ENCODE measurements around the gene C2orf49. TPM values are rescaled to one million over a fixed set of nuclear protein-coding genes. Genes with fewer than 3 reads are reported as not detected.
A peak's percentile ranks its signal among the peaks of the same experiment; 100 is the strongest.

Gene C2orf49
- total and polyA plus RNA-seq, 8 donors, result 6.3 to 22.0 (median 11.0) TPM

- no peaks in the 10 kb centered on the region for H3K27me3 ChIP-seq
- peak overlapping the region; percentile 71 to 93 (median 85) for H3K27ac ChIP-seq
- H3K9me3 ChIP-seq, result no peaks in the 10 kb centered on the region
- 63 to 76% (median 66%) methylated on average over 14 of the region's 14 CpGs for WGBS, 5 donors
- H3K4me3 ChIP-seq, result no peak overlapping the region
- peaks cover 11 to 66% (median 34%) of the 10 kb centered on the region in 4 donors for H3K36me3 ChIP-seq
- no peak for DNase-seq
- peaks cover 62 to 100% (median 75%) of the 10 kb centered on the region in 4 donors for H3K4me1 ChIP-seq
- TF ChIP-seq CTCF (IDR thresholded peaks at IDR 0.05) (no peak), POLR2AphosphoS5 (IDR thresholded peaks at IDR 0.05) (no peak), POLR2A (IDR thresholded peaks at IDR 0.05) (no peak), EP300 (IDR thresholded peaks at IDR 0.05) (no peak)
- intact Hi-C loops (cut with DNase I; ENCODE audit: low total_unique reads), result no loop called here
Measured at GRCh38 chr2:105381101-105381668, 43.8 kb downstream of the C2orf49 start.

- DNase-seq, result no peak
- TF ChIP-seq POLR2A (IDR thresholded peaks at IDR 0.05) (no peak), EP300 (IDR thresholded peaks at IDR 0.05) (no peak), POLR2AphosphoS5 (IDR thresholded peaks at IDR 0.05) (no peak), CTCF (IDR thresholded peaks at IDR 0.05) (no peak)
- no peaks in the 10 kb centered on the region for H3K9me3 ChIP-seq
- no peaks in the 10 kb centered on the region for H3K27me3 ChIP-seq
- peak overlapping the region in 4 of 5 donors; percentile 71 to 93 (median 86) for H3K27ac ChIP-seq
- H3K36me3 ChIP-seq, result peaks cover 11 to 61% (median 32%) of the 10 kb centered on the region in 4 donors
- H3K4me3 ChIP-seq, result no peak overlapping the region
- intact Hi-C loops (cut with DNase I; ENCODE audit: low total_unique reads), result no loop called here
- H3K4me1 ChIP-seq, result peaks cover 64 to 100% (median 80%) of the 10 kb centered on the region in 4 donors
- WGBS, 5 donors, result 82 to 92% (median 87%) methylated on average over 5 of the region's 5 CpGs
Measured at GRCh38 chr2:105382177-105382576, 44.8 kb downstream of the C2orf49 start.

- intact Hi-C loops (cut with DNase I; ENCODE audit: low total_unique reads), result no loop called here
- peak overlapping the region in 4 of 5 donors; percentile 71 to 93 (median 84) for H3K27ac ChIP-seq
- peaks cover 60 to 100% (median 76%) of the 10 kb centered on the region in 4 donors for H3K4me1 ChIP-seq
- no peak overlapping the region for H3K4me3 ChIP-seq
- TF ChIP-seq EP300 (IDR thresholded peaks at IDR 0.05) (no peak), CTCF (IDR thresholded peaks at IDR 0.05) (no peak), POLR2AphosphoS5 (IDR thresholded peaks at IDR 0.05) (no peak), POLR2A (IDR thresholded peaks at IDR 0.05) (no peak)
- peaks cover 11 to 53% (median 31%) of the 10 kb centered on the region in 4 donors for H3K36me3 ChIP-seq
- no peaks in the 10 kb centered on the region for H3K27me3 ChIP-seq
- WGBS, 5 donors, result 47 to 65% (median 54%) methylated on average over 8 of the region's 8 CpGs
- no peaks in the 10 kb centered on the region for H3K9me3 ChIP-seq
- DNase-seq, result no peak
Measured at GRCh38 chr2:105383432-105384166, 46.3 kb downstream of the C2orf49 start.

- Histone ChIP-seq H3K4me1 (peaks cover 54 to 100% (median 72%) of the 10 kb centered on the region in 4 donors), H3K36me3 (peaks cover 11 to 54% (median 31%) of the 10 kb centered on the region in 4 donors), H3K9me3 (no peaks in the 10 kb centered on the region), H3K4me3 (no peak overlapping the region), H3K27ac (peak overlapping the region; percentile 35 to 93 (median 83)), H3K27me3 (no peaks in the 10 kb centered on the region)
- WGBS, 5 donors, result 47 to 64% (median 52%) methylated on average over 7 of the region's 7 CpGs
- intact Hi-C loops (cut with DNase I; ENCODE audit: low total_unique reads), result no loop called here
- peak in 2 of 7 experiments; percentile 10 to 30 for TF ChIP-seq CTCF (IDR thresholded peaks at IDR 0.05)
- TF ChIP-seq POLR2AphosphoS5 (IDR thresholded peaks at IDR 0.05), result no peak
- no peak for DNase-seq
Measured at GRCh38 chr2:105384216-105384615, 46.9 kb downstream of the C2orf49 start.

Data from stomach (tissue), 9 donors.